Renal pelvis (tissue), 4 donors: Measurements from ENCODE around the gene SDHC. TPM values are rescaled to one million over a fixed set of nuclear protein-coding genes. Genes with fewer than 3 reads are reported as not detected.
"Not testable (repeated sequence)": the region's sequence is repeated elsewhere in the genome, so short reads cannot be mapped to it uniquely, and the experiment has no call there.

Experiments
- DNase-seq: peaks from one replicate; pipeline ENCODE4 v3.0.0-alpha.2; 2013
- polyA plus RNA-seq, 3 donors: library from polyadenylated mRNA; unstranded; fragments of 120-200 nt; gene quantifications; one replicate each; pipeline ENCODE4 v1.2.1, GENCODE V29; 2013; ENCODE audit not compliant: insufficient read length in 3 of 3

SDHC gene
- polyA plus RNA-seq, 3 donors = 264 to 274 (median 266) TPM

DNA sequence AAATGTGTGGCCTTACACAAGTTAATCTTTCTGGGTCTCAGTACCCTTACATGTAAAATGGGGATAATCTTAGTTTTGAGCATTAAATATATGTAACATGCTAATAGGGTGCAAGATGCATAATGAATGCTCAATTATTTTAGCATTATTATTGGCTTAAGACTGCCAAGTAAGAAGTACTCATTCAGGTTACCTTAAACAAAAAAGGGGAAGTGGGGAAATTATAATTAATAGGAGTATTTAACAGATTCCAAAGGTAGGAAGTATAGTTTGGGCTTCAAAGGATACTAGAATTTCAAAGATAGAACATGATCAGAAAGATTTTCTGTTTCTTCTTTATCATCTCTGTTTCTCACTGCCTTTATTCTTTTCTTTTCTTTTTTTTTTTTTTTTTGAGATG is 59.3 kb downstream of the SDHC start:
- DNase-seq = no peak

DNA sequence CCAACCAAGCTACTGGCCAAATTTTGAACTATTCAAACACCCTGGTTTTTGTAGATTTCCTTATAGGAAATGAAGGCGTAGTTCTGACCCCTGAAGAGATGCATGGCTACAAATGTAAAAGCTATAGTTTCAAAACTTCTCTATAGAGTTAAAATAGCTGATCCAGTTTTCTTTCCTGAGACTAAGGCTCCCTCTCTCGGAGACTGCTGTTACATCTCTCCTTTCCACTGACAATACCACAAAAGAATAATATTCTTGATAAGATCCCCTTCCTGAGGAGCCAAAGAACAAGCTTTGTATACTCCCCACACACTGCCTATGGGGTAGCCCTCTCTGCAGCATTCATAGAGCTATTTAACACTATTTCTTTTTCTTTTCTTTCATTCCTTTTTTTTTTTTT is 60.2 kb downstream of the SDHC start:
- DNase-seq = no peak

DNA sequence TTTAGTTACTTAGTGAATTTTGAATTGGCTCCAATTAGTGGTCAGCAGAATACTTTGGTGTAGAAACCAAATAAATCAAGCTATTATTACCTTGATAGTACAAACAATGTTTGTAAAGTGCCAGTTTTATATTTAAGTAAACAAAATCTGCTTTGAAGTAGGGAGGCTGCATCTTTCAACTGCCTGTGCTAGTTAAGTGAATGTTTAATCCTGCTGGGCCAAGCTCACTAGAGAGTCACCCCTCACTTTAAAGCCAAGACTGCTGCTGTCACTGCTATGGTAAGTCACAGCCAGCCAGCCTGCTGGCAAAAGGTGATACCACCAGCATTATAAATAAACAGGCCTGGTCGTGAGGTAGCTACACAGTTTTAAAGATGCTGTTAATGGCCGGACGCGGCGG is 63.8 kb downstream of the SDHC start:
- DNase-seq = no peak

DNA sequence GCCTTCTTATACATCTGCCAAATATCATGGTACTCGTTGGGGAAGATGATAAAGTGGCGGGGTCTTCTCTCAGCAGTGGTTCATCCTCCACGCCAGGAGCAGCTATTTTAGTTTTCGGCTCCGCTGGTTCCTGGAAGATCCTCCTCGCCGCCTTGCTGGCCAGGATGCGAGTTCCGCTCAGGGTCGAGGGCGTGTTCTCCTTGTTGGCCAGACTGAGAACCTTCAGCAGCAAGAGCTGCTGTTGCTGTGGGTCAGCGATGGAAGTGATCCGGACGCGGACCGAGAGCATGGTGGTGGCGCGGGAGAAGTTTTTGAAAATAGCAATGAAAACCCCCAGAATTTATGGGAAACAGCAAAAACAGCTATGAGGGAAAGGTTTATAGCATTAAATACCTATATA is 64.9 kb downstream of the SDHC start:
- no peak for DNase-seq

DNA sequence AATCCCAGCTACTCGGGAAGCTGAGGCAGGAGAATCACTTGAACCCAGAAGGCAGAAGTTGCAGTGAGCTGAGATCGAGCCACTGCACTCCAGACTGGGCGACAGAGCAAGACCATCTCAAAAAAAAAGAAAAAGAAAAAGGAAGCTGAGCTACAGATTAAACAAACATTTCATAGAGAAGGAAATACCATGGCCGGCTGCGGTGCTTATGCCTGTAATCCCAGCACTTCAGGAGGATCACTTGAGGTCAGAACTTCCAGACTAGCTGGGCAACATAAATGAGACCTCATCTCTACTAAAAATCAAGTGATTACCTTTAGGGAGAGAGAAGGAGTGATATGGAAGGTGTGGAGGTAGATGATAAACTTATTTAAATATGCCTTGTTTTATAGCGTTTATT is 67.5 kb downstream of the SDHC start:
- DNase-seq = no peak

DNA sequence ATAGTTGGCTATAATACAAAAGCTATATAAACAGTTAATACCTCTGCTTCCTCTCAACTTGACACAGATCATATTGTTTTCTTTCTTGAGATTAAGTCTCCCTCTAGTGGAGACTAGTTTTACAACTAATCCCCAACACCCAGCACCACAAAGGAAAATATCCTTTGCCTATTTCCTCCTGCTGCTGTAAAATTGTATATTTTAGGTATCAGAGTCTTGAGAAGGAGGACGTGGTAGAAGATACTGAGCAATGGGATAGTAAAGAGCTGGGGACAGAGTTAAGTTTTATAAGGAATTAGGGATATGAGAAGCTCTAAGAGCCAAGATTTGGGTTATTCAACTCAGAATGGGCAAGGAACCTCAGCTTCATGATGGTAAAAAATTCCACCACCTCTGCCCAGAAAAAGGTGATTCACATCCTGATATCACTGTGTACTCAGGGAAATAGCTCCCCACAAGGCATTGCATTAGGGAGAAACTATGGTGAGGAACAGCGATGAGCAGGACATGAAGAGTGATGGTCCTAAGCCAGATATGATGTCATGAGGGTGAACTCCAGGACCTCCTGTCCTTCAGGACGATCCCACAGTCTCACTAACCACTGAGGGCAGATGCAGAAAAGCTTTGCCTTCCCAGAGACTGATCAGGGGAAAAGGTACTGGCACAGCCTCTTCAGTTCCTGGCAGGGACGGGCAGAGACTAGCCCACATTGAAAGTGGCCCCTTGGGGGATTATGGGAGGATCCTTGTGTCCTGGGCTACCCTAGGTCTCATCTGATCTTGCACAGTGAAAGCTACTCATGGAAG is 68.2 kb downstream of the SDHC start:
- DNase-seq = peak; percentile 63

DNA sequence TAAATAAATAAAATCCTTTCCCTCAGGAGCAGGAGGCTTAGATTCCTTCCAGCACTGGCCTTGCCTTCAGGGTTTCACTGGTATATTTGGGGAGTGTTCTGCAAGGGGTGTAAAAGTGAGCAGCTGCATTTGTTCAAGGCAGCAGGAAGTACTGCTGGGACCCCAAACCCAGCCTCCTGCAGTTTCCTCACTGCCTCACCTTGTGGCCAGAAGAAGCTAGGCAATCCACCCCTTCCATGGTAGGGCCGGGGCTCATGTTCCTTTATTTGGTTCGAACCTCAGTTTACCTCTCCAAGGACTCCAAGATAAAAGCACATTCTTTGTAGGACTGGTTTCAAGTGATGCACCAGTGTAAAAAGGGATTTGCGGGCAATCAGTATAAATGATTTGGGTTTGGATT is 74.5 kb downstream of the SDHC start:
- no peak for DNase-seq

DNA sequence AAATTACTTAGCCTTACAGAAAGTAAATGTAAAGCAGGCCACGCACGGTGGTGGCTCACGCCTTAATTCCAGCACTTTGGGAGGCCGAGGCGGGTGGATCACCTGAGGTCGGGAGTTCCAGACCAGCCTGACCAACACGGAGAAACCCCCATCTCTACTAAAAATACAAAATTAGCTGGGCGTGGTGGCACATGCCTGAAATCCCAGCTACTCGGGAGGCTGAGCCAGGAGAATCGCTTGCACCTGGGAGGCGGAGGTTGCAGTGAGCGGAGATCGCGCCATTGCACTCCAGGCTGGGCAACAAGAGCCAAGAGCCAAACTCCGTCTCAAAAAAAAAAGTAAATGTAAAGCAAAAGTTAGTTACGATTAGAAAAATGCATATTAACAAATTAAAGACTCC is 75.0 kb downstream of the SDHC start:
- DNase-seq = not testable (repeated sequence)

DNA sequence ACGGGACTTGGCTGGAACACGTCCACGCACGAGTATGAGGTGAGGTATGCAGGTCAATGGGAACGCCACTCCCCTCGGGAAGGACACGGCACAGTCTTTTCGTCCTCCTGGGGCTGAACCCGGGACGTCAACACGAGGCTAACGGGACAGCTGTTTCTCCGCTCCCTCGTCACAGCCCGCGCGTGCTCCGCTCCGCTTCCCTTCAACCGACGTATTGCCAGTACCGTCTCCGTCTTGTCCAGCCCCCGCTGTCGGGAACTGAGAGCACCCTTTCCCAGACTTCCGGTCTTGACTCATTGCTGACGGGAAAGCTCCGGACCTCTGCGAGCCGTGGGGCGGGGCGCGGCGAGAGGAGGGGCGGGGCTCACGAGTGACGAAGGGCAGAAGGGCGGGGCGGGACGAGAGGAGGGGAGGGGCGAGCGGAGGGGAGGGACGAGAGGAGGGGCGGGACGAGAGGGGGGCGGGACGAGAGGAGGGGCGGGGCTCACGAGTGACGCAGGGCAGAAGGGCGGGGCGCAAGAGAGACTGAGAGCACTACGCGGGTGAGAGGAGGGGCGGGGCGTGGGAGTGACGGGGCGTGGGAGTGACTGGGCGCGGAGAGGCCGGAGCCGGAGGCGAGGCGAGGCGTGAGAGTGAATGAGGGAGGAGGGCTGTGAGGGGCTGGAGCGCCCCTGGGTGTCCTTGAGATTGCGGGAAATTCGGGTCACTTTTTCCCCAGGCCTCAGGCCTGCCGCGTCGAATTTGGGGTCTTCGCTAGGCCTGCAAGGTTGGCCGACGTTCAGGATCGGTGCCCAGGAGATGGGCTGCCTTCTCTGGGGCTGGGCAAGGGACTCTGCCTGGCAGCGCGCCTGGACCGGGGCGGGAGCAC is 75.7 kb downstream of the SDHC start:
- DNase-seq = peak; percentile 95

DNA sequence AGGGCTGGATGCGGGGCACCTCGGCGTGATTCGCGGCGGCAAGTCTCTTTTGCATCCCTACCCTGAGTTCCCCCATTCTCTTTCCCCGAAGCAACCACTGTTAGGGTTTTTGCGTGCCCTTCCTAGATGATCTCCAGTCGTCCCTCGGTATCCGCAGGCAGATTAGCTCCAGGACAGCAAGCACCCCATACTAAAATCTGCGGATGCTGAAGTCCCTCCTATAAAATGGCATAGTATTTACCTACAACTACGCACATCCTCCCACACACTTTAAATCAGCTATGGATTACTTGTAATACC is 76.3 kb downstream of the SDHC start:
- no peak for DNase-seq

DNA sequence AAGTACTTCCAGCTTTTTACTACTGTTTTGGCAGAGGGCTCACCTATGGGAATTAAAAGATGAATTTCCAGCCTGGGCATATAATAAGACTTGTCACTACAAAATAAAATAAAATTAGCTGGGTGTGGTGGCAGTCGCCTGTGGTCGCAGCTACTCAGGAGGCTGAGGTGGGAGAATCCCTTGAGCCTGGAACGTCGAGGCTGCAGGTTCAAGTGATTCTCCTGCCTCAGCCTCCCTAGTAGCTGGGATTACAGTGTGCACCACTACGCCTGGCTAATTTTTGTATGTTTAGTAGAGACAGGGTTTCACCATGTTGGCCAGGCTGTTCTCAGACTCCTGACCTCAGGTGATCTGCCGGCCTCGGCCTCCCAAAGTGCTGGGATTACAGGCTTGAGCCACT is 77.0 kb downstream of the SDHC start:
- not testable (repeated sequence) for DNase-seq

DNA sequence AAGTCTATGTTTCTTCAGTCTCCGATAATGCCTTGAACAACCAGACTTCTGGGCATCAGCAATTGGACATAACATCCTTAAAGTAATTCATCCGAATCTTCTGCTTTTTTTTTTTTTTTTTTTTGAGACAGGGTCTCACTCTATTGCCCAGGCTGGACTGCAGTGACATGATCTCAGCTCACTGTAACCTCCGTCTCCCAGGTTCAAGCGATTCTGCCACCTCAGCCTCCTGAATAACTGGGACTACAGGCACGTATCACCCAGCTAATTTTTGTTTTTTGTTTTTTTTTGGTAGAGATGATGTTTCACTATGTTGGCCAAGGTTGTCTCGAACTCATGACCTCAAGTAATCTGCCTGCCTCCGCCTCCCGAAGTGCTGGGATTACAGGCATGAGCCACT is 77.4 kb downstream of the SDHC start:
- DNase-seq = no peak

DNA sequence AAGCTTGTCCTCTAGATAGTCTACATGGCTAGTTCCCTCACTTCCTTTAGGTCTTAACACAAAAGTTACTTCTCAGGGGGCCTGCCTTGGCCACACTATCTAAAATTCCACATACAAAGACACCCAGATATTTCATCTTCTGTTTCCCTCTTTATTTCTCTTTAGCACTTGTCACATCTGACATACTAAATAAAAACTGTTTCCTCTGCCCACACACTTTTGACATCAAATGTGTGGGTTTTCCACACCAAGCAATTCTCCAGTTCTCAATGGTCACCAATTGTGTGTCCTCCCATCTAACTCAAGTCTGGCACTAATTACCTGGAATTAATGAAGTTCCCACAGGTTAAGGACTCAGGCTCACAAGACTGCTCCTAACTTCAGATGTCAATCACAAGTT is 79.0 kb downstream of the SDHC start:
- no peak for DNase-seq

DNA sequence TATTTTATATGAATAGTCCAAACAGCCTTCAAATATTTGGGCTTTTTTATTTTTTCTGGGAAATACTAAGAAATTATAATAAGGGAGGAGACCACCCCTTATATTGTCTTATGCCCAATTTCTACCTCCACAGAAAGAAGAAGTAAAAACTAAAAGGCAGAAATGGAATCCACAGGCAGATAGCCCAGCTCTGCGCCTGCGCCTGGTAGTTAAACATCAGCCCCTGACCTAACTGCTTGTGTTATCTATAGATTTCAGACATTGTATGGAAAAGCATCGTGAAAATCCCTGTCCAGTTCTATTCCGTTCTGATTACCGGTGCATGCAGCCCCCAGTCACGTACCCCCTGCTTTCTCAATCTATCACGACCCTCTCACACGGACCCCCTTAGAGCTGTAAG is 82.9 kb downstream of the SDHC start:
- not testable (repeated sequence) for DNase-seq

DNA sequence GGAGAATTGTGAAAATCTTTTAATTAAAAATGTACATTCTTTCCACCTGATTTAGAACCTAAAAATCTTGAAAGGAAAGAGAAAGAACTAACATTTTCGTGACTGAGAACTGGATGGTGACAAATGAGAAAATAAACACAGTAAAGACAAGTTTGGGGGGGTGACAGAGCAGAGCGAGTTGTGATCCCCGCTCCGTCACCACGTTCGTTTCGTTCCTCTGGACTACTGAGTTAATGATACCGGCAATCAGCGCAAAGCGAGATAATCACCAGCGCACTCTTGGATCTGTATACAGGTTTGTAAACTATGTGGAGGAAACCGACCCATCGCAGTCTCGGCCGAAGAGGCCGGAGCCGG is 84.7 kb downstream of the SDHC start:
- DNase-seq = no peak

DNA sequence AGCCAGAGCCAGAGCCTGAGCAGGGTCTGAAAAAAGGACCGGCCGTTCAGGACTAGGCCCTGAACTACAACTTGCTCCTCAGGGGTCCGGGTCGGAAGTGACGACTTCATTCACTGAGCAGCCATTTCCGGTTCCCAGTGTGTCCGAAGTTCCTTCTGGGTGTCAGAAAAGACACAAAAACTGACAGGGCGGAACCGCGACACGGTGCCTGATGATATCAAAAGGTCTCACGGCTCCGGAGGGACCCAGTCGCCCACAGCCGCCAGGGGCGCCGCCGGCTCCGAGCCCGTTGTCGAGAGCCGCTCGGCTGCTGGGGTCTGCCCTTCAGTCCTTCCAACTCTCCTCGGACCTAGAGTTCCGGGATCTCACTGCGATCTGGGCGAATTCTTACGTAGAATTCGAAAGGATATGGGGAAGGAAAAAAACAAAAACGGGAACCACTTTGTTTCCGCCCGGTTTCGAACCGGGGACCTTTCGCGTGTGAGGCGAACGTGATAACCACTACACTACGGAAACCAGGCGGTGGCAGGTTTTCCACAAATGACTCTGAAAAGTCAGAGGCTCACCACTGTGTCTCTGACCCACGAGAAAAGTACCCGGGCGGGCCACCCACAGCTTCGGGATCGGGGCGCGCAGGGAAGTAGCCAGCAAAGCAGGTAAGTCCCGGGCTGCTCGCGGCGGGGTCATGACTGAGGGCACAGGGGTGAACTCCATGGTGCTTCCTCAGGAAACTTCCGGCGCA is 85.2 kb downstream of the SDHC start:
- DNase-seq = peak; percentile 93

DNA sequence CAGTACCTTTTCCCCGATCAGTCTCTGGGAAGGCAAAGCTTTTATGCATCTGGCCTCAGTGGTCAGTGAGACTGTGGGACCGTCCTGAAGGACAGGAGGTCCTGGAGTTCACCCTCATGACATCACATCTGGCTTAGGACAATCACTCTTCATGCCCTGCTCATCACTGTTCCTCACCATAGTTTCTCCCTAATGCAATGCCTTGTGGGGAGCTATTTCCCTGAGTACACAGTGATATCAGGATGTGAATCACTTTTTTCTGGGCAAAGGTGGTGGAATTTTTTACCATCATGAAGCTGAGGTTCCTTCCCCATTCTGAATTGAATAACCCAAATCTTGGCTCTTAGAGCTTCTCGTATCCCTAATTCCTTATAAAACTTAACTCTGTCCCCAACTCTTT is 88.3 kb downstream of the SDHC start:
- DNase-seq = no peak

DNA sequence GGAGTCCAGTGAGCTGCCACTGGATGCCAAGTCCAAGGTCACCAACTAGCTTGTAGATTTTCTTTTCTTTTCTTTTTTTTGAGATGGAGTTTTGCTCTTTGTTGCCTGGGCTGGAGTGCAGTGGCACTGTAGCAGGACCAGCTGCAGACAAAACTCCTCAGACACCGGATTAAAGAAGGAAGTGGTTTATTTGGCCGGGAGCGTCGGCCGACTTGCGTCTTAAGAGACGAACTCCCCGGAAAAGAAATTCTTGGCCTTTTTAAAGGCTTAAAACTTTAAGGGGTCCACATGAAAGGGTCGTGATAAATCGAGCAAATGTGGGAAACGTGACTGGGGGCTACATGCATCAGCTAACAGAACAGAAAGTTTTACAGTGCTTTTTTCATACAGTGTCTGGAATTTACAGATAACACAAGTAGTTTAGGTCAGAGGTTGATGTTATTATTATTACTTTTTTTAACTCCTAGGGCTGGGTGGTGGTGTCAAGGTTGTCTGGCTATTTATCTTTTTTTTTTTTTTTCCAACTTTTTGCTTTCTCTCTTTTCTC is 89.9 kb downstream of the SDHC start:
- DNase-seq = no peak

DNA sequence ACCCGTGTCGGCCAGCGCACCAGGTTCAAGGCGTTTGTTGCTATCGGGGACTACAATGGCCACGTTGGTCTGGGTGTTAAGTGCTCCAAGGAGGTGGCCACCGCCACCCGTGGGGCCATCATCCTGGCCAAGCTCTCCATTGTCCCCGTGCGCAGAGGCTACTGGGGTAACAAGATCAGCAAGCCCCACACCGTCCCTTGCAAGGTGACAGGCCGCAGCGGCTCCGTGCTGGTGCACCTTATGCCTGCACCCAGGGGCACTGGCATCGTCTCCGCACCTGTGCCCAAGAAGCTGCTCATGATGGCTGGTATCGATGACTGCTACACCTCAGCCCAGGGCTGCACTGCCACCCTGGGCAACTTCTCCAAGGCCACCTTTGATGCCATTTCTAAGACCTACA is 92.4 kb downstream of the SDHC start:
- not testable (repeated sequence) for DNase-seq

DNA sequence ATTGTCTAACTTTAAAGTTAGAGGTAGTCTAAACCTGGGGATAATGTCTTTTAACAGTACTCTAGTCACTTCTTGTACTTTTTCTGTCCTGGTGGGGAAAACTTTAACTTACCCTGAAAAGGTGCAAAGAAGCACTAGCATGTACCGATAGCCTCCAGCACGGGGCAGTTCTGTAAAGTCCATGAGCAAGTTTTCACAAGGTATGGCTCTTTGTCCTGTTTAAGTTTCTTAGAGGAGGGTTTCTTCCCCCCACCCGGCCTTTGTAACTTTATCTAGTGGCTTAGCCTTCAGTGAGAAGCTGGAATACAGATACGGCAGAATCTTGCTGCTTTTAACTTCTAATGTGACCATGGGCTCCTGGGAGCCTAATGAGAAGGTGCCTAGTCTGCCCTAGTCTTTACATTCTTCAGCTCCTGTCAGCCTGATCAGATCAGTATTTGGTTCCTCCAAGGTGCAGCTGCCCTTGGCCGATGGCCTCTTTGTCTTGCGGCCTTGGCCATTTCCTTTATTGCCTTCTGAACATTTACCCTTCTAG is 93.3 kb downstream of the SDHC start:
- DNase-seq = no peak

DNA sequence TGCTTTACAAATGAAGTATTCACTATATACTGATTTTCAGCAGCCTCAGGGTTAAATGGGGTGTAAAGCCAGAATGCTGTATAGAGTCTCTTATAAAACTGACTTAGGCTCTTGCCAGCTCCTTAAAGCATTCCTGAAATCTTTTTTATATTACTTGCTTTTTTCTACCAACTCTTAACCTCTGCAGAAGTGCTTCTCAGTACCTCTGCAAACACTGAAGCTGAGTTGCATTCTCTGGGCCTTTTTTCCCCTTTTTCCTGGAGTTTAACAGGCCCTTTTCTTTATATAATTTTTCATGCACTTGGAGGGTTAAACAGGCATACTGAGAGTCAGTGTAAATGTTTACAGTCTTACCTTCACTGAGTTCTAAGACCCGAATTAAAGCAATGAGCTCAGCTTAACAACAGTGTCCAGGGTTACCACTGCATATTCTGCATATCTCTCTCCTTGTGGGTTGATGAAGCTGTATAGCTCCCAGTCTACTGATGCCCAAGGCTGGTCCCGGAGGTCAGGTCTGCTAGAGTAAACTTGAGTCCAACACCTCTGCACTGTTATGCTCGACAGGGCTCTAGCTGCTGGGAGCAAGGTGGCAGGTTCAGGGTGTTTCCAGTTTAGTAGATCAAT is 94.4 kb downstream of the SDHC start:
- no peak for DNase-seq
